Measurements from ENCODE around the gene CRYGB. TPM values are rescaled to one million over a fixed set of nuclear protein-coding genes. Genes with fewer than 3 reads are reported as not detected.

The CRYGB gene
- total and polyA plus RNA-seq, 2 of the 4 experiments (the other 2 are of a cell fraction) = not detected

DNA sequence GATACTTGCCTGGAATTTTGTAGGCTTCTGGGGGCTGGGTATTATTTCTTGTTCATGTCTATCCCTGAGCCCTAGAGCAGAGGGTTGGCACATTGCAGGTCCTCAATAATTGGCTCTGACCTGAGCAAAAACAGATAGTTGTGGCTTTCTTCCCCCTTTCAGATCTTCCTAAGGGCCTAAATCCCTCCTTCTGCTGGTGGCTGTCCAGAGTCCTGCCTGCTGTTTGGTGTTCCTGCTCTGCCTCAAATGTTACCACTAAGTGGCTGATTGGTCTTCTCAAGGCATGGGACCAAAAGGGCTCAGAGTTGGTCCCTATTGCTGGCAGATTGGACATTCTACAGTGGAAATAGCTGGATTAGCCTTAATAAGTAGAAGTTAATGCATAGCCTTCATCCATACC is 1.1 kb upstream of the CRYGB start:
- Histone ChIP-seq H3K9me1 (ENCODE audit: insufficient read depth, low read length) (no peaks in the 10 kb centered on the region), H3K79me1 (ENCODE audit: low read depth in 1 of 2, low read length in 2 of 2) (no peaks in the 10 kb centered on the region), H3K4me1 (ENCODE audit: control insufficient read depth, insufficient read depth, low read length) (no peaks in the 10 kb centered on the region), H3K36me3 (ENCODE audit: control insufficient read depth, insufficient read depth, low read length) (no peaks in the 10 kb centered on the region), H4K5ac (ENCODE audit: low read depth, low read length) (no peak overlapping the region), H2AFZ (replicated peaks; ENCODE audit: low read length, poor library complexity) (no peak overlapping the region), H3K4me3 (ENCODE audit: insufficient read depth, low read depth, low read length) (no peak overlapping the region), H3K23ac (ENCODE audit: low read depth, low read length) (no peak overlapping the region), H2BK5ac (ENCODE audit: low read depth, low read length, poor library complexity, severe bottlenecking) (no peak overlapping the region), H2BK20ac (ENCODE audit: low read depth, low read length) (no peak overlapping the region), H2BK15ac (ENCODE audit: low read depth, low read length) (no peak overlapping the region), H2BK120ac (ENCODE audit: low read depth, low read length) (no peak overlapping the region), H3K4ac (ENCODE audit: low read depth, low read length) (no peak overlapping the region), H4K91ac (ENCODE audit: insufficient read depth, low read depth, low read length) (no peak overlapping the region), H2AK9ac (replicated peaks; ENCODE audit: low read depth, low read length, poor library complexity) (no peak overlapping the region), H4K20me1 (ENCODE audit: insufficient read depth, low read length) (no peaks in the 10 kb centered on the region), H3K9ac (ENCODE audit: low read depth, low read length) (no peak overlapping the region), H3K9me3 (ENCODE audit: control insufficient read depth, insufficient read depth, low read length) (no peaks in the 10 kb centered on the region), H4K8ac (ENCODE audit: low read depth in 2 of 2, low read length in 2 of 2) (no peak overlapping the region), H3K27me3 (ENCODE audit: control insufficient read depth, insufficient read depth, low read length) (0 out of 2 replicates have a peak, but pooled peaks cover 3% of the 10 kb centered on the region), H2AK5ac (ENCODE audit: low read depth, low read length) (no peak overlapping the region), H3K18ac (ENCODE audit: low read depth, low read length) (no peak overlapping the region), H3K27ac (ENCODE audit: insufficient read depth, low read length) (no peak overlapping the region), H3K14ac (replicated peaks; ENCODE audit: low read depth, low read length) (no peak overlapping the region), H3K4me2 (ENCODE audit: low read depth, low read length) (no peak overlapping the region), H3K56ac (ENCODE audit: extremely low read depth, insufficient read depth, low read length) (no peak overlapping the region)
- intact Hi-C loops (cut with micrococcal nuclease) = no loop called here
- TF ChIP-seq MXI1 (IDR thresholded peaks at IDR 0.05; ENCODE audit: borderline replicate concordance, low read depth, low read length) (no peak), SMC3 (IDR thresholded peaks at IDR 0.05; ENCODE audit: low read depth, low read length) (no peak), RFX5 (IDR thresholded peaks at IDR 0.05; ENCODE audit: low read depth, low read length) (no peak), CHD1 (IDR thresholded peaks at IDR 0.05; ENCODE audit: low read depth, low read length) (no peak), NFE2L2 (IDR thresholded peaks at IDR 0.05; ENCODE audit: low read depth, low read length) (no peak), RCOR1 (IDR thresholded peaks at IDR 0.05; ENCODE audit: insufficient replicate concordance, low read length) (no peak), MAZ (IDR thresholded peaks at IDR 0.05; ENCODE audit: borderline replicate concordance, low read depth, low read length) (no peak), MAFK (IDR thresholded peaks at IDR 0.05; ENCODE audit: low read depth, low read length) (no peak), CEBPB (IDR thresholded peaks at IDR 0.05; ENCODE audit: low read depth, low read length) (no peak), FOS (IDR thresholded peaks at IDR 0.05; ENCODE audit: low read depth, low read length) (no peak)
- TF ChIP-seq, protein P1, sequence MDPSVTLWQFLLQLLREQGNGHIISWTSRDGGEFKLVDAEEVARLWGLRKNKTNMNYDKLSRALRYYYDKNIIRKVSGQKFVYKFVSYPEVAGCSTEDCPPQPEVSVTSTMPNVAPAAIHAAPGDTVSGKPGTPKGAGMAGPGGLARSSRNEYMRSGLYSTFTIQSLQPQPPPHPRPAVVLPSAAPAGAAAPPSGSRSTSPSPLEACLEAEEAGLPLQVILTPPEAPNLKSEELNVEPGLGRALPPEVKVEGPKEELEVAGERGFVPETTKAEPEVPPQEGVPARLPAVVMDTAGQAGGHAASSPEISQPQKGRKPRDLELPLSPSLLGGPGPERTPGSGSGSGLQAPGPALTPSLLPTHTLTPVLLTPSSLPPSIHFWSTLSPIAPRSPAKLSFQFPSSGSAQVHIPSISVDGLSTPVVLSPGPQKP (IDR thresholded peaks at IDR 0.05; ENCODE audit: borderline replicate concordance, low read depth, low read length) = no peak
- TF ChIP-seq, protein P2, sequence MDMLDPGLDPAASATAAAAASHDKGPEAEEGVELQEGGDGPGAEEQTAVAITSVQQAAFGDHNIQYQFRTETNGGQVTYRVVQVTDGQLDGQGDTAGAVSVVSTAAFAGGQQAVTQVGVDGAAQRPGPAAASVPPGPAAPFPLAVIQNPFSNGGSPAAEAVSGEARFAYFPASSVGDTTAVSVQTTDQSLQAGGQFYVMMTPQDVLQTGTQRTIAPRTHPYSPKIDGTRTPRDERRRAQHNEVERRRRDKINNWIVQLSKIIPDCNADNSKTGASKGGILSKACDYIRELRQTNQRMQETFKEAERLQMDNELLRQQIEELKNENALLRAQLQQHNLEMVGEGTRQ (IDR thresholded peaks at IDR 0.05; ENCODE audit: low read depth, low read length) = no peak
- TF ChIP-seq, protein P3, sequence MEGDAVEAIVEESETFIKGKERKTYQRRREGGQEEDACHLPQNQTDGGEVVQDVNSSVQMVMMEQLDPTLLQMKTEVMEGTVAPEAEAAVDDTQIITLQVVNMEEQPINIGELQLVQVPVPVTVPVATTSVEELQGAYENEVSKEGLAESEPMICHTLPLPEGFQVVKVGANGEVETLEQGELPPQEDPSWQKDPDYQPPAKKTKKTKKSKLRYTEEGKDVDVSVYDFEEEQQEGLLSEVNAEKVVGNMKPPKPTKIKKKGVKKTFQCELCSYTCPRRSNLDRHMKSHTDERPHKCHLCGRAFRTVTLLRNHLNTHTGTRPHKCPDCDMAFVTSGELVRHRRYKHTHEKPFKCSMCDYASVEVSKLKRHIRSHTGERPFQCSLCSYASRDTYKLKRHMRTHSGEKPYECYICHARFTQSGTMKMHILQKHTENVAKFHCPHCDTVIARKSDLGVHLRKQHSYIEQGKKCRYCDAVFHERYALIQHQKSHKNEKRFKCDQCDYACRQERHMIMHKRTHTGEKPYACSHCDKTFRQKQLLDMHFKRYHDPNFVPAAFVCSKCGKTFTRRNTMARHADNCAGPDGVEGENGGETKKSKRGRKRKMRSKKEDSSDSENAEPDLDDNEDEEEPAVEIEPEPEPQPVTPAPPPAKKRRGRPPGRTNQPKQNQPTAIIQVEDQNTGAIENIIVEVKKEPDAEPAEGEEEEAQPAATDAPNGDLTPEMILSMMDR (conservative IDR thresholded peaks at IDR 0.05; ENCODE audit: low read depth, low read length) = no peak
- ChIA-PET POLR2A (ENCODE audit: unreplicated experiment) (no interaction called here), CTCF (interaction anchor here (0.8 kb wide), 1 partner anchor 29 kb away, joined by 4 read pairs; no protein-coding TSS in a partner anchor)
- dilution Hi-C loops (cut with HindIII; ENCODE audit: low sequenced_read_pairs, unreplicated experiment) = no loop called here
- ATAC-seq (ENCODE audit: low read depth) = no peak
- no peak for DNase-seq
- no TSS peak for BruUV-seq (replicated peaks)
- in situ Hi-C loops (cut with MboI; ENCODE audit: low sequenced_read_pairs) = no loop called here

Data from IMR-90 (cell line).